ENCODE measurements around the gene TIMP2. TPM values are rescaled to one million over a fixed set of nuclear protein-coding genes. Genes with fewer than 3 reads are reported as not detected.
A peak's percentile ranks its signal among the peaks of the same experiment; 100 is the strongest.

The TIMP2 gene, protein sequence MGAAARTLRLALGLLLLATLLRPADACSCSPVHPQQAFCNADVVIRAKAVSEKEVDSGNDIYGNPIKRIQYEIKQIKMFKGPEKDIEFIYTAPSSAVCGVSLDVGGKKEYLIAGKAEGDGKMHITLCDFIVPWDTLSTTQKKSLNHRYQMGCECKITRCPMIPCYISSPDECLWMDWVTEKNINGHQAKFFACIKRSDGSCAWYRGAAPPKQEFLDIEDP
- total RNA-seq, result 10 to 100 TPM; 32.2 to 70.7 (median 54.6) TPM

DNA sequence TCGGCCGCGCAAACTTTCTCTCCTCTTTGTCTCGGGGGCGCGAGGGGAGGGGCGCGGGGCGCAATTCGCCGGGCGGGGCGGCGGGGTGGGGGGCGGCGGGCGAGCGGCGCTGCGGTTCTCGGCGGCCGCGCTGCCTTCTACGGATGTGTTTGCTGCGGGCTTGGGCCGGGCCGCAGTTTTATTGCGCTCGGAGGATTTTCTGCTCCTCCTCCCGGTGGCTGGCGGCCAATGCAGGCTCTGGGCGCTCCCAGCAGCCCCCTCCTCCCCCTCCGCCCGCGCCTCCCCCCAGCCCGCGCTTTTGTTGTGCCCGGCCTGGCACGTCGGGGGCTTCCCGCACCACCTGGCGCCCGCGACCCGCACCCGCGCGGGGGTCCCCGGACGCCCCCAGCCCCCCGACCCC is at the start of gene TIMP2:
Gene TIMP2, minus strand, starts transcription at position 154 of the 400 bp plus-strand sequence. CDS start 299 bp downstream, outside the sequence.
- H3K36me3 ChIP-seq, result no peaks in the 10 kb centered on the region
- H3K27me3 ChIP-seq, result peaks cover 18% of the 10 kb centered on the region
- no peaks in the 10 kb centered on the region for H3K9me3 ChIP-seq
- peaks cover 22 to 55% (median 47%) of the 10 kb centered on the region in 4 donors for H3K4me1 ChIP-seq
- DNase-seq, result peak; percentile 90
- intact Hi-C loops (cut with DNase I; ENCODE audit: low total_unique reads), result no loop called here
- in situ Hi-C loops (cut with MboI; ENCODE audit: low pct_ligation_motif_present in 1 of 4, low pct_unique_long_range_greater_than_20kb in 1 of 4, low sequenced_read_pairs in 3 of 4), result no loop called here
- peak within 1 kb of the TSS; percentile 70 to 85 (median 74) for H3K4me3 ChIP-seq
- TF ChIP-seq POLR2A (IDR thresholded peaks at IDR 0.05) (no peak), POLR2AphosphoS5 (IDR thresholded peaks at IDR 0.05) (peak; percentile 92 to 96 (median 94)), EP300 (IDR thresholded peaks at IDR 0.05; ENCODE audit: low read depth) (no peak)
- TF ChIP-seq, protein P1, sequence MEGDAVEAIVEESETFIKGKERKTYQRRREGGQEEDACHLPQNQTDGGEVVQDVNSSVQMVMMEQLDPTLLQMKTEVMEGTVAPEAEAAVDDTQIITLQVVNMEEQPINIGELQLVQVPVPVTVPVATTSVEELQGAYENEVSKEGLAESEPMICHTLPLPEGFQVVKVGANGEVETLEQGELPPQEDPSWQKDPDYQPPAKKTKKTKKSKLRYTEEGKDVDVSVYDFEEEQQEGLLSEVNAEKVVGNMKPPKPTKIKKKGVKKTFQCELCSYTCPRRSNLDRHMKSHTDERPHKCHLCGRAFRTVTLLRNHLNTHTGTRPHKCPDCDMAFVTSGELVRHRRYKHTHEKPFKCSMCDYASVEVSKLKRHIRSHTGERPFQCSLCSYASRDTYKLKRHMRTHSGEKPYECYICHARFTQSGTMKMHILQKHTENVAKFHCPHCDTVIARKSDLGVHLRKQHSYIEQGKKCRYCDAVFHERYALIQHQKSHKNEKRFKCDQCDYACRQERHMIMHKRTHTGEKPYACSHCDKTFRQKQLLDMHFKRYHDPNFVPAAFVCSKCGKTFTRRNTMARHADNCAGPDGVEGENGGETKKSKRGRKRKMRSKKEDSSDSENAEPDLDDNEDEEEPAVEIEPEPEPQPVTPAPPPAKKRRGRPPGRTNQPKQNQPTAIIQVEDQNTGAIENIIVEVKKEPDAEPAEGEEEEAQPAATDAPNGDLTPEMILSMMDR (IDR thresholded peaks at IDR 0.05), result peak in 2 of 5 experiments; percentile 34 to 41
- H3K27ac ChIP-seq, result peak within 1 kb of the TSS; percentile 92 to 99 (median 95)
- WGBS, 2 donors (ENCODE audit: low coverage in 1 of 2), result 0% methylated on average over 10 of the region's 52 CpGs; no CpG with 5 or more reads in 1 of the 2 donors

DNA sequence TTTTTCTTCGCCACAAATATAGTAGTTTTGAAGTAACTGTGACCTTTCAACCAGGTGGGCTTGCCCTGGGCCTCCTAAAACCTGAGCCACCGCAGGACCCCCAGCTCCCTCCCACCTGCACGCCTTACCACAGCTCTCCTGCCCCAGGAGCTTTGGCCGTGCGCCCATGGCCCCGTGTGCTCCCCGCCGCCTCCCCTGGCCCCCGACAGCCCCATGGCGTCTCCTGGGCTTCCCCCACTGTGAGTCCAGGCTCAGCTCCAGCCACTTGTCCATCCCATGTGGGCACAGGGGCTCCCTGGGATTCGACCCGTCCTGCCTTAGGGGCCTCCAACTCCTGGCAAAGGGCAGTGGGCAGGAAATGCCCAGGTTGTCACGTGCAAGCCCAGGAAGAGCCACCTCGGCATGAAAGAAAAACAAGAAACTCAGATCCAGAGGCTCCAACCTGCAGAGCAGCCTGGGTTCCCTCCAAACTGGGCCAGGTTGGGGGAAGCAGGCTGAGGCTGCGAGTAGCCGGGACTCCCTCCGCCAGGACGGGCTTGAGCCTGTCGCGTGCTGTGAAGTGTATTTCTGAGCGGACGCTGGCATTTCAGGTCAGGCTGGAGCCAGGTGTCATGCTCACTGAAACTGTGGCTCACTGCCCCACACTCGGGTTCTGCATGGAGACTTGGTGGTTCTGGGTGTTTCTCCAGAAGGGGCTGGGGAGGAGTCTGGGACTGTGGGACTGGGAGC is 48.8 kb upstream of the TIMP2 start:
- TF ChIP-seq POLR2AphosphoS5 (IDR thresholded peaks at IDR 0.05), result no peak
- TF ChIP-seq POLR2A (IDR thresholded peaks at IDR 0.05), result no peak
- no peak for TF ChIP-seq EP300 (IDR thresholded peaks at IDR 0.05; ENCODE audit: low read depth)
- TF ChIP-seq, protein P1 (IDR thresholded peaks at IDR 0.05), result no peak
- Histone ChIP-seq H3K27me3 (no peaks in the 10 kb centered on the region), H3K4me3 (no peak overlapping the region), H3K36me3 (no peaks in the 10 kb centered on the region), H3K27ac (peak overlapping the region in 3 of 4 donors; percentile 78 to 86 (median 79)), H3K4me1 (peaks cover 43 to 51% (median 44%) of the 10 kb centered on the region in 4 donors), H3K9me3 (no peaks in the 10 kb centered on the region)
- intact Hi-C loops (cut with DNase I; ENCODE audit: low total_unique reads), result no loop called here
- DNase-seq, result no peak
- WGBS, 2 donors (ENCODE audit: low coverage in 1 of 2), result 86% methylated on average over 22 of the region's 23 CpGs; no CpG with 5 or more reads in 1 of the 2 donors
- in situ Hi-C loops (cut with MboI; ENCODE audit: low pct_ligation_motif_present in 1 of 4, low pct_unique_long_range_greater_than_20kb in 1 of 4, low sequenced_read_pairs in 3 of 4), result loop anchor here in 2 of 4 donors (5.0 to 10.0 kb wide), 2 partner anchors 107 to 109 kb away; no protein-coding TSS in a partner anchor

- Histone ChIP-seq H3K4me1 (peaks cover 36 to 44% (median 37%) of the 10 kb centered on the region in 4 donors), H3K27ac (no peak overlapping the region), H3K27me3 (no peaks in the 10 kb centered on the region), H3K9me3 (no peaks in the 10 kb centered on the region), H3K4me3 (no peak overlapping the region), H3K36me3 (no peaks in the 10 kb centered on the region)
- WGBS, 2 donors (ENCODE audit: low coverage in 1 of 2), result 76% methylated on average over 11 of the region's 11 CpGs; no CpG with 5 or more reads in 1 of the 2 donors
- in situ Hi-C loops (cut with MboI; ENCODE audit: low pct_ligation_motif_present in 1 of 4, low pct_unique_long_range_greater_than_20kb in 1 of 4, low sequenced_read_pairs in 3 of 4) (loop anchor here in 2 of 4 donors (5.0 to 10.0 kb wide), 2 partner anchors 106 to 108 kb away; no protein-coding TSS in a partner anchor), intact Hi-C loops (cut with DNase I; ENCODE audit: low total_unique reads) (no loop called here)
- TF ChIP-seq, protein P1 (IDR thresholded peaks at IDR 0.05), result no peak
- no peak for TF ChIP-seq POLR2AphosphoS5 (IDR thresholded peaks at IDR 0.05)
- TF ChIP-seq POLR2A (IDR thresholded peaks at IDR 0.05), result no peak
- TF ChIP-seq EP300 (IDR thresholded peaks at IDR 0.05; ENCODE audit: low read depth), result no peak
- DNase-seq, result no peak
These were observed 48.0 kb upstream of the TIMP2 start for GRCh38 chr17:78973196-78973595.

DNA sequence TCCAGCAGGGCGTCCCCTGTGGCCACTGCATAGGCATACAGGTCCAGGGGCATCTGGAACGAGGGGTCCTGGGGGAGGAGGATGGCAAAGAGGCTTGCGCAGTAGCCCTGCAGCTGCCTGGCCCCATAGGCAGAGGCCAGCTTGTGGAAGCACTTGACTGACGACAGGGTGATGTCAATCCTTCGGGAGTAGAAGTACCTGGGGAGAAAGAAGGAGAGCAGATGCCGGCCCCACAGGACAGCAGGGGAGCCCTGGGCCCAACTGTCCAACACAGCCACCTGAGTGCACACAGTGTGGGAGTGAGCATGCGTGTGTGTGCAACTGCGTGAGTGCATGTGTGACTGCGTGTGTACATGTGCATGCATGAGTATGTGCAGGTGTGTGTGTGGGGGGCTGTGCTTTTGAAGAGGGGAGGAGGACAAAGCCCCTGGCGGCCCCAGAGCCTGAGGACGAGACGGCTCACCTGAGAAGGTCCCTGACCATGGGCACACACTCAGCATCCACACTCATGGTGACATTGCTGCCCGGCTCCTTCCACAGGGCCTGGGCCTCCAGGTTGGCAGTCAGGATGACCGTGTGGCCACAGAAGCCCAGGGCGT is 47.4 kb upstream of the TIMP2 start:
- no peaks in the 10 kb centered on the region for H3K9me3 ChIP-seq
- 90 to 94% methylated on average over 3 to 9 of the region's 15 CpGs for WGBS, 2 donors (ENCODE audit: low coverage in 1 of 2)
- H3K36me3 ChIP-seq, result no peaks in the 10 kb centered on the region
- DNase-seq, result no peak
- in situ Hi-C loops (cut with MboI; ENCODE audit: low pct_ligation_motif_present in 1 of 4, low pct_unique_long_range_greater_than_20kb in 1 of 4, low sequenced_read_pairs in 3 of 4) (loop anchor here in 2 of 4 donors (5.0 to 10.0 kb wide), 2 partner anchors 105 to 108 kb away; no protein-coding TSS in a partner anchor), intact Hi-C loops (cut with DNase I; ENCODE audit: low total_unique reads) (no loop called here)
- H3K4me1 ChIP-seq, result peaks cover 30 to 38% (median 31%) of the 10 kb centered on the region in 4 donors
- TF ChIP-seq, protein P1 (IDR thresholded peaks at IDR 0.05), result no peak
- TF ChIP-seq POLR2AphosphoS5 (IDR thresholded peaks at IDR 0.05) (no peak), EP300 (IDR thresholded peaks at IDR 0.05; ENCODE audit: low read depth) (no peak), POLR2A (IDR thresholded peaks at IDR 0.05) (no peak)
- no peak overlapping the region for H3K27ac ChIP-seq
- no peak overlapping the region for H3K4me3 ChIP-seq
- H3K27me3 ChIP-seq, result no peaks in the 10 kb centered on the region
